Tongue (tissue), 2 donors: ENCODE data around the gene JMJD8. TPM values are rescaled to one million over a fixed set of nuclear protein-coding genes. Genes with fewer than 3 reads are reported as not detected.

Experiments used
- DNase-seq: peaks from one replicate; pipeline ENCODE4 v3.0.0-alpha.2; 2015
- total RNA-seq: library from RNA; depleted of rRNA; stranded (reverse); fragments of >200 nt; gene quantifications from one replicate; pipeline ENCODE4 v1.2.3, GENCODE V29; 2014

The JMJD8 gene
- total RNA-seq, 1 donor from 2014 or later = 26.6 TPM

GRCh38 chr16:675884-676564 is 8.1 kb downstream of the JMJD8 start:
- no peak for DNase-seq

GRCh38 chr16:674968-675883 is 8.9 kb downstream of the JMJD8 start, which contains the start of gene RHBDL1:
RHBDL1 (plus strand) TSS chr16:675671; CDS start chr16:675791, 120 bp downstream.
- DNase-seq = no peak

DNA sequence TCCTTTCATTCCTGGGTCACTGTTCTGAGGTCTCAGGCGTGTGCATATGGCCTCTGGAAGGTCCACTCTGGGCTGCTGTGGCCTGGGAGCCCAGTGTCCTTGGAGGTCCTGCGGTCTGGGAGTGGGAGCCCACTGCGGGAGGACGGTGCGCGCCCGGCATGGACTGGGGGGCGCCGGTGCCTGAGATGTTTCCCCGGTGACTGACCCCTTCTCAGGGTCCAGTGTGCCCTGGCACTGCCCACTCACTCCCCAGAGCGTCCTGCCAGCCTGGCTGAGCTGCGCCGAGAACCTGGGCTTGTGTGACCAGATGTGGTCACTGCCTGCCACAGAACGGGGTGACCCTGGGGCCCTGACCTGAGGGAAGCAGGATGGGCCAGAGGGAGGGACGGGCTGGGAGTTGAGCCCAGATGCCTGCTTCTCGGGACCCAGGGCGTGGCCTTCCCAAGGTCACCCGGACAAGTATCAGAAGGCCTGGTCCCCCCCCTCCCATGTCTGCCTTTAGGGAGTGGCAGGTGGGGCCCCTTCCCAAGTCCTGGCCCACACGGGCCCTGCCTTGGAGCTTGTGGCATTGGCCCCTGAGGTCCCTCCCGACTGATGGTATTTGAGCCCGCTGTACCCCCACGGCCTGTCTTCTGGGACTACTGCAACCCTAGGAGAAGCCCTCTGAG is 9.8 kb downstream of the JMJD8 start:
- DNase-seq = no peak

DNA sequence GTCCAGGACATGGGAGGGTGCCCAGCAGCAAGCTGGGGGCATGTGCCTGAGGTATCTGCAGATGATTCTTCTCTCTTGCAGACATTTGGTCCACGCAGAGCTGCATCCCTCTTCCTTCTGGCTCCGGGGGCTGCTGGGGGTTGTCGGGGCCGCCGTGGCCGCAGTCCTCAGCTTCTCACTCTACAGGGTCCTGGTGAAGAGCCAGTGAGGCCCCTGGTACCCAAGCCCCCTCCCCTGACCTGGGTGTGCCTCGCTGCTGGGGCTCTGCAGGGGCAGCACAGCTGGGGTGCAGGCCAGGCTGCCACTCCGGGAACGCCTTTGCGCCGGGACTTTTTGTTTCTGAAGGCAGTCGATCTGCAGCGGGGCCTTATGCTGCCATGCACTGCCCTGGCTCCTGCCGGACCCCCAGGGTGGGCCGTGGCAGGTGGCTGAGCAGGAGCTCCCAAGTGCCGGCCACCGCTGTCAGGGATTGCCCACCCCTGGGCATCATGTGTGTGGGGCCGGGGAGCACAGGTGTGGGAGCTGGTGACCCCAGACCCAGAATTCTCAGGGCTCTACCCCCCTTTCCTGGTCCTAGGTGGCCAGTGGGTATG is 10.6 kb downstream of the JMJD8 start:
- no peak for DNase-seq

- DNase-seq = no peak
Observed at GRCh38 chr16:672851-673250, 11.3 kb downstream of the JMJD8 start.

DNA sequence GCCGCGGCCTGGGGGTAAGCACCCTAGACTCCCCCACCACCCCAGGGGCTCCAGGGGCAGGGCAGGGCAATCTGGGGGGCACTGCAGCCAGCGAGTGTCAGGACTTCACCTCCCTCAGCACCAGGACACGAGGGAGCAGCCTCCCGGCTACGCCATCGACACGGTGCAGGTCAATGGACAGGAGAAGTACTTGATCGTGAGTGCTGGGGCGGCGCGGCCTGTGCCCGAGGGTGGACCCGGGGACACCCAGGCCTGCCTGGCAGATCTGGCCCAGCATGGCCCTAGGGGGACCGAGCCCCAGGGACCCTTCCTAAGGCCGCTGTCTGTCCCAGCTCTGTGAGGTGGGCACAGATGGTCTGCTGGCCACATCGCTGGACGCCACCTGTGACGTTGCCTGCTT is 11.8 kb downstream of the JMJD8 start:
- no peak for DNase-seq

GRCh38 chr16:671353-672131 is 12.6 kb downstream of the JMJD8 start:
- no peak for DNase-seq

- no peak for DNase-seq
Observed at GRCh38 chr16:670485-671352, 13.4 kb downstream of the JMJD8 start.

DNA sequence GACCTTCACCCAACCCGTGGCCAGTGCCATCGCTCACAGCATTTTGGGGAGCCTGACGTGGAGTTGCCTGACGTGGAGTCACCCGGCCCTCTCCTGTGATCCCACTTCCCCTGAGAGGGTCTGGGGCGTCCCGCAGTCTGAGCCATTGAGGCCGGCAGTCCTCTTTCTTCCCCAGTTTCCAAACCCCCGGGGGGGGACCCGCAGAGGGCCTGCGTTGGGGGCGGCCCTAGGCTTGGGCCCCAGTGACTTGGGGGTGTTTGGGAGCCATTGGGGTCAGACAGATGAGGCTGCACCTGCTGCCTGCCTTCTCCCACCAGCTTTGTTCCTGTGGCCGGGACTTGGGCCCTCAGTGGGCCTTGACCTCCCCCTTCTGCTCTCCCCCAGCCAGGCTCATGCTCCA is 14.5 kb downstream of the JMJD8 start:
- no peak for DNase-seq

DNA sequence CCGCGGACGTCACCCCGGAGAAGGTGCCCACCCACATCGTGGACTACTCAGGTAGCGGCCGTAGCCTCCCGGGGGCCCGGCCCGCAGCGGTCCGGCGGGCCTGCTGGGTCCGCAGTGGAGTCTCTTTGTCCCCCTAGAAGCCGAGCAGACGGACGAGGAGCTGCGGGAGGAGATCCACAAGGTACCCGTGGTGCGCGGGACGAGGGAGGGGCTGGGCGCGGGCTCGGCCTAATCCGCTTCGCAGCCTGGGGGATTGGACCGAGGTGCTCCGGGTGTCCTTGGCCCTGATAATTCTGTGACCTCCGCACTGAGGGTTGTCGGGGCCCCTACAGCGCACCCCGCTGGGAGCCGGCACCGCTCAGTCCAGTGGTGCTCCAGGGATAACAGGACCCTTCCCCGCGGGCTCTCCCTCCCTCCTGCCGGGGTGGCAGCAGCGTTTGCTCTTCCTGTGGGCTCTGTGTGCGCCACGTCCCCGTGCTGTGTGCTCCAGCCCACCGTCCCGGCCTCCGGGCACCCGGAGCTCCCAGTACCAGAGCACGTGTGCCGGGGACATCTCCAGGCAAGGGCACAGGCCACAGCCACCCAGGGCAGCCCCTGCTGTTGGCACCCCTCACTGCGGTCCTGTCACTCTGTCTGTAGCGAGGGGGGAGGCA is 15.5 kb downstream of the JMJD8 start:
- DNase-seq = no peak

DNA sequence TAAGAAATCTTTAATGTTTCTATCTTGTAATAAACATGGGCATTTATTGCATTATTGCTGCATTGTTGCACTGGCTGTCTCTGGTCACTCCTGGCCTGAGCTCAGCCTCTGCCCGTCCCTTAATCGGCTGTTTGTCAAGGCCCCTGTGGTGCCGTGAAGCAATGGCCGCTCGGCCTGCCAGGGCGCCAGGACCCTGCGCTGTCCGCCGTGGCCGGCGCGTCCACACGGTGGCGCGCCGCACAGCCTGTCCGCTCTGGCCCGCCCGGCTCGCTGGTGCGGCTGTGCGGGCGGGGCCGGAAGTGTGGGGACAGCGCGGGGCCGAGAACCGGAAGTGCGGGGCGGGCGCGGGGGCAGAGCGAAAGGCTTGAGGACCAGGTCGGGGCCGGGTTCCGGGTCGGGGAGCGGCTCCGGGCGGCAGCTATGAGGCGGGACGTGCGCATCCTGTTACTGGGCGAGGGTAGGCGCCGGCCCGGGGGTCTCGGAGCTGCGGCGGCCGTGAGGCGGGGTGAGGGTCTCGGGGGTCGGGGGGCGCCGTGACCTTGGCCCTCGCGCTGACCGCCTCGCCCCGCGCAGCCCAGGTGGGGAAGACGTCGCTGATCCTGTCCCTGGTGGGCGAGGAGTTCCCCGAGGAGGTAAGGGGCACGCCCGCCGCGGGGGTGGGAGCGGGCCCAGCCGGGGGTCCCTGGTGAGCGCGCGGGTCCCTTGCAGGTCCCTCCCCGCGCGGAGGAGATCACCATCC is 16.2 kb downstream of the JMJD8 start, which contains the start of gene RHOT2:
Gene RHOT2, plus strand, starts transcription at position 353 of the 739 bp plus-strand sequence. Its CDS starts 68 bp downstream, at position 421.
- DNase-seq = peak; percentile 97

GRCh38 chr16:667113-667779 is 16.9 kb downstream of the JMJD8 start:
- DNase-seq = no peak

DNA sequence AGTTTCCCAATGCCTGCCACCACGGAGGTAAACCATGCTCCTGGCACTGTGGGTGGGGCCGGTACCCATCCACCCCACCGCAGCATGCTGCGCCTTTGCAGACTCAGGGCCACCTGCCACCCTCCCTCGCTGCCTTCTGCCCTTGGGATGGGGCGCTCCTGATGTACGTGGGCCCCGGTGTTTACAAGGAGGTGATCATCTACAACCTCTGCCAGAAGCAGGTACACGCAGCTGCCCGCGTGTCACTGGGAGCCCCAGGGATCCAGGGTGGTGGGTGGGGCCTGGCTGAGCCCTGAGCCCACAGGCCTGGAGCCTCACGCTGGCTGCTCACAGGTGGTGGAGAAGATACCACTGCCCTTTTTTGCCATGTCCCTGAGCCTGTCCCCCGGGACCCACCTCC is 17.6 kb downstream of the JMJD8 start:
- no peak for DNase-seq

DNA sequence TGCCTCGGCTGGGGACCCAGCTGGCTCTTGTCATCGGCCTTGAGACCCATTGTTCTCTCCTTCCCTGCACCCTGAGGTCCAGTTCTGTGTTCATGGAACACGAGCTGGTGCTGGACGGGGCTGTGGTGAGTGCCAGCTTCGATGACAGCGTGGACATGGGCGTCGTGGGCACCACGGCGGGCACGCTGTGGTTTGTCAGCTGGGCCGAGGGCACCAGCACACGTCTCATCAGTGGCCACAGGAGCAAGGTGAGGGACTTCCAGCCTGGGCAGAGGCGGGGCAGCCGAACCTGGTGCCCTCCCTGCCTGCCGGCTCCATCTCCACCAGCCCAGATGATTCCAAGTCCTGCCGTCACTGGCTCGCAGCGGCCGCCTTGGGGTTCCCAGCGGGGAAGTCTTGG is 21.5 kb downstream of the JMJD8 start:
- no peak for DNase-seq

DNA sequence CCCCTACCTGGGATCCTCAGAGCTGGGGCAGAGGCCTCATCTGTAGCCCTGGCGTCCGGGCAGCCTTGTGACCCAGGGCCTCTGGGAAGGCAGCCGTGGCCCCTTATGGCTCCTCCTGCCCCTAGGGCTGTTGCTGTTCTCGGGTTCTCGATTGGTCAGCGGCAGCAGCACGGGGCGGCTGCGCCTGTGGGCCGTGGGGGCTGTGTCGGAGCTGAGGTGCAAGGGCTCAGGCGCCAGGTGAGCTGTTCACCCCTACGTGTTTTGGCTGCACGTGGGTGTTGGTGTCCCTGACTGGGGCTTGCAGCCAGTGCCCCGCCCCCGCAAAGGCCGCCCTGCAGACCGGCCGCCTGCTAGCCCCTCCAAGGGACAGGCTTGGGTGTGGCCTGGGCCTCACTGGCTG is 22.0 kb downstream of the JMJD8 start:
- DNase-seq = no peak

GRCh38 chr16:661184-661821 is 22.8 kb downstream of the JMJD8 start:
- no peak for DNase-seq

DNA sequence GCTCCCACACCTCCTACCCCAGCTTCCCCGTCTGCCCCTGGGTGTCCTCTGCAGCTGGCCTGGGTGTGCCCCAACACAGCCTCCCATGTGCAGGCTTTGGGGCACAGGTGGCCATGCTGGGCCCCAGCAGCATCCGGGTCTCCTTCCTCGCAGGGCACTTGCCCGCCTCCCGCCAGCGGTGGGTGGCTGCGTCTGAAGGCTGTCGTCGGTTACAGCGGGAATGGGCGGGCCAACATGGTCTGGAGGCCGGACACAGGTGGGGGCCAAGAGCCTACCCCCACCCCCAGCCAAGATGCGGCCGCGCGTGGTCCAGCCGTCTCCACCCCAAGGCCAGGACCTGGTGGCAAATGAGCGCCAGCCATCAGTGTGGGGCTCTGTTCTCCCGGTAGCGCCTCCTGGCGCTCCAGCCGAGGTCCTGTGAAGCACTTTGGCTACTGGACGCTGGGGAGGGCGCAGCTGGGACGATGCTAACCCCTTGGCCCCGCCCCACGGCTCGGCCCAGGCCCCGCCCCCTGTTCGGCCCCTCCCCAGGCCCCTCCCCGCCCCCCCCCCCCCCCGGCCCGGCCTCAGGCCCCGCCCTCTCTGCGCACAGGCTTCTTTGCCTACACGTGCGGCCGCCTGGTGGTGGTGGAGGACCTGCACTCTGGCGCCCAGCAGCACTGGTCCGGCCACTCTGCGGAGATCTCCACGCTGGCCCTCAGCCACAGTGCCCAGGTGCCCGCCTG is 23.5 kb downstream of the JMJD8 start:
- DNase-seq = peak; percentile 85

DNA sequence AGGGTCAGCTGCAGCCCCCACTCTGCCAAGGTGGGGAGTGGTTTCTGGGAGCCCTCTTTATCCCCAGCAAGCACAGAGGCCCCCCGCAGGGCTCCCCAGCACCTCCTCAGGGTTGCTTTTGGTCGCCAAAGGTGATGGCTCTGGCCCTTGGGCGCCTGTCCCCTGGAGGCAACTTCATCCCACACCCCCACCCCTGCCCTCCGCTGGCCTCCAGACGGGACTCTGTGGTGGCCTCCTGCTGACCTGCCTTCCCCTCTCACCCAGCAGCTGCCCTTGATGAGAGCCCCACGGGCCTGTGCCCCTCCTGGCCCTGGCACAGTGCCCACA is 24.0 kb downstream of the JMJD8 start:
- DNase-seq = no peak
